Ureter (tissue), 1 donor: Measurements from ENCODE around the gene NUDT13. TPM values are rescaled to one million over a fixed set of nuclear protein-coding genes. Genes with fewer than 3 reads are reported as not detected.
"Not testable (repeated sequence)": the region's sequence is repeated elsewhere in the genome, so short reads cannot be mapped to it uniquely, and the experiment has no call there.

Source experiments
- DNase-seq: peaks from one replicate; pipeline ENCODE4 v3.0.0-alpha.2; 2020; ENCODE audit warnings: low spot score
- total RNA-seq: library from RNA; stranded (reverse); gene quantifications from one replicate; pipeline ENCODE4 v1.2.4, GENCODE V29; 2023
- donor health status: DM: yes; HTN: yes; CAD: no.

Gene NUDT13
- total RNA-seq, 1 donor from 2014 or later: 2.5 TPM

DNA sequence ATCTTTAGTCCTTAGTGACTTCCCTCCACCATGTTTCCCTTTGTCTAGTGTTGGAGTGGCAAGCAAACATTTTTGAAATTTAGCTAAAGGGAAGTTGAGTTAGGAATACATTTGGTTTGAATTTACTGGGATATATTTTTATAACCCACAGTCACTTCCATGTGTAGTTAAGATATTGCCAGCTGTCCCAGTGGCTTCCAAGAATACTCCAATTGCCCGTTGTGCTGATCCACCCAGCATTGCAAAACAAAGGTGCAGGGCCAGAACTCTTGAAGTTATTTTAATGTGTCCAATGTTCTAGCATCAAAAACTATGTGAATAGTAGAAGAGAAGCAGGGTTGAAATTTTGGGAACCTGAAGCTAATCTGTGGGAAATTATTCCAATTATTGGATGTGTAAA, 11.1 kb upstream of the NUDT13 start:
- DNase-seq: no peak

DNA sequence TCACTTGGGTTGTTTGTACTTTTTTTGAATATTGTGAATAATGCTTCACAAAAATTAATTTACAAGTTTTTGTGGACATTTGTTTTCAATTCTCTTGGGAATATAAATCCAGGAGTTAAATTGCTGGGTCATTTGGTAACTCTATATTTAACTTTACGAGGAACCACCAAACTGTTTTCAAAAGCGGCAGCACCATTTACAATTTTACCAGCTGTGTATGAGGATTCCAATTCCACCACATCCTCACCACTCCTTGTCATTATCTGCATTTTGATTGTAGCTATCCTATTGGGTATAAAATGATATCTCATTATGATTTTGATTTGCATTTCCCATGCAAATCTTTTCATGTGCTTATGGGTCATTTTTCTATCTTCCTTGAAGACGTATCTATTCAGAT, 4.0 kb upstream of the NUDT13 start:
- no peak for DNase-seq

DNA sequence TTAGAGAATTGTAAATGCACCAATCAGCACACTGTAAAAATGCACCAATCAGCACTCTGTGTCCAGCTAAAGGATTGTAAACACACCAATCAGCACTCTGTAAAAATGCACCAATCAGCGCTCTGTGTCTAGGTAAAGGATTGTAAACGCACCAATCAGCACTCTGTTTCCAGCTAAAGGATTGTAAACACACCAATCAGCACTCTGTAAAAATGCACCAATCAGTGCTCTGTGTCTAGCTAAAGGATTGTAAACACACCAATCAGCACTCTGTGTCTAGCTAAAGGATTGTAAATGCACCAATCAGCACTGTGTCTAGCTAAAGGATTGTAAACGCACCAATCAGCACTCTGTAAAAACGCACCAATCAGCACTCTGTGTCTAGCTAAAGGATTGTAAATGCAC, 1.0 kb upstream of the NUDT13 start:
- not testable (repeated sequence) for DNase-seq

DNA sequence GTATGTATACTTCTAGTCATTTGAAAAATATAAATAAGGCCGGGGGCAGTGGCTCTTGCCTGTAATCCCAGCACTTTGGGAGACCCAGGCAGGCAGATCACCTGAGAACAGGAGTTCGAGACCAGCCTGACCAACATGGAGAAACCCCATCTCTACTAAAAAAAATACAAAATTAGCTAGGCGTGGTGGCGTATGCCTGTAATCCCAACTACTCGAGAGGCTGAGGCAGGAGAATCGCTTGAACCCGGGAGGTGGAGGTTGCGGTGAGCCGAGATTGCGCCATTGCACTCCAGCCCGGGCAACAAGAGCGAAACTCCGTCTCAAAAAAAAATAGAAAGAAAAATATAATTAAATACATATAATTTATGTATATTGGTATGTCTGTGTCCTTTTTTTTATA, 1.8 kb downstream of the NUDT13 start:
- DNase-seq: not testable (repeated sequence)

DNA sequence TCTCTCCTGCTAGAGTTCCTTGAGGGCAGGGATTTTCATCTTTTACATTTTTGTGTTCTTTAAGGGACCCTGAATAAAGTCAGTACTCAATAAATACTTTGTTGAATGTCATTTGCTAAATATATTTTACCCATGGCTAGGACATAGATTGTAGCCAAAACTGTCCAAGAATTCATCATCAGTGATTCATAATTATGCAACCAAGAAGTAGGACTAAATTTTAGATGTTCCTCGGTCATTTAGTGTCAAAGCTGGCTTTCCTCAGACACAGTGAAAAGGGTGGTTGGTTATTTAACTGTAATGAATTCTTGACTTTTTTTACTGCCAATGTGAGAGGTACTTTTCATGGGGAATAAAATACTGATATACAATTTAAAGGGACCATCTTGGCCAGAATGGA, 3.3 kb downstream of the NUDT13 start:
- DNase-seq: no peak

DNA sequence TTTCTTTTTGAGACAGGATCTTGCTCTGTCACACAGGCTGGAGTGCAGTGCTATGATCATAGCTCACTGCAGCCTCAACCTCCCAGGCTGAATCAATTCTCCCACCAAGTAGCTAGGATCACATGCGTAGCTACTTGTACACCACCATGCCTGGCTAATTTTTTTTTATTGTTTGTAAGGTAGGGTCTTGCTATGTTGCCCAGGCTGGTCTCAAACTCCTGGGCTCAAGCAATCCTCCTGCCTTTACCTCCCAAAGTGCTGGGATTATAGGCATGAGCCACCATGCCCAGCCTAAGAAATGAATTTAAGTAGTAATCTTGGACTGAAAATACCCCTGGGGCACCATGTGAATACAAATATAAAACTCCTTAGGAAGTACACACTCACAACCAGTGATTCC, 5.8 kb downstream of the NUDT13 start:
- DNase-seq: no peak

DNA sequence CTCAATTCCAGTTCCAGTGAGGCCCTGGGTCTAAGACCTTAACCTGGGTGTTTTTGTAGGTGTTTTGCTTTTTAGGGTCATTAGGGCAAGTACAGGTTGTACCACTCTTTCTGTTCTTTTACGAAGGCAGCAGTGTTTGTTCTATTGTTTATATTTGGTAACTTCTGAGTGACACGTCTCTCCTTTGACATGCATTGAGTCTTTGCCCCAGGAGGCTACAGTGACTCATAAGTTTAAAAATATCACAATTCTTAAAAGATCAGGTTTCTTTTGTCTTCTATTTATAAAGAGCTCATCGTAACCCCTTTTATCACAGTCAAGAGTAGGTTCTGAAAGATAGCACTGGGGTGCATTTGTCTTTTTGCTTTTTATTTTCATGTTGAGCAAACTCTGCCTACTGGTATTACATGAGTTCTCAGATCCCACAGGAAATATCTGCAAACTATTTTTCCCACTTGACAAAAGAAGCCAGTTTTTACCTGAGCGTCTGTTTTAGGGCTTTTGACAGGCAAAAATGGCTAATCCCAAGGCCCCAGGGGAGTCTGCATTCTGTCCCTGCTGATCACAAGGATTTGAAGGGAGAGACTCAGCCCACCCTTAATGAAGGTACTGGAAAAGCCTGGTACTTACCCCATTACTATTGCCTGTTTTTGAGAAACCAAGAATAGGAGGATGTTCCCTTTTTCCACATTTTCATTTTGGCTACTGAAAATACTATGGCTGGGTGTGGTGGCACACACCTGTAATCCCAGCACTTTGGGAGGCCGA, 7.9 kb downstream of the NUDT13 start:
- no peak for DNase-seq

DNA sequence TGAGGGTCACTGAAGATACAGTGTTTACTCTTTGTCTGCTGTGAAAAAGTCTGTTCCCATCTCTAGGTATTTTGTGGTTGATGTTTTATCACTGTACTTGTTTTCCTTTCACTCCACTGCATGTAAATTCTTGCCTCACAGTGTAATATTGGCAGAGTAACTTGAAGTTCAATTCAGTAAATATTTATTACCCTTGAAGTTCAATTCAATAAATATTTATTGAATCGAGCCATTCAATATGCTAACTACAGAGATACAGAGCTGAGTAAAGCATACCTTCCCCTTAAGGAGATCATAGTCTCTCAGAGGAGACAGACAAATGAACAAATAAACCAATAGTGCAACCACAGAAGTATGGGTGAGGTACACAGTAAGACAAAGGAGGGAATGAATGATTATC, 9.2 kb downstream of the NUDT13 start:
- DNase-seq: no peak

DNA sequence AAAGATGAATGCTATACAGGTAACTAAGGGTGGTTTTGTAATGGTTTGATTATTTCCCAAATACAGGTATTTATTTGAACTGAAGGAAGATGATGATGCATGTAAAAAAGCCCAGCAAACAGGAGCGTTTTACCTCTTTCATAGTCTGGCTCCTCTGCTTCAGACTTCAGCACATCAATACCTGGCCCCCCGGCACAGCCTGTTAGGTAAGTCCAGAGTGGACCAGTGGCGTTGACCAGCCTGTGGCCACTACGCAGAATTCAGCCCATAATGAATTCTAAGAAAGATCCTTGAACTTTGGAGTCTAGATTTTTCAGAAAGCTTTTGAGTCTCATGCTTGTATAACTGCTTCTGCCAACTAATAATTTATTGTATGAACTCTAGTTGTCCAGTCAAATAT, 9.7 kb downstream of the NUDT13 start:
- DNase-seq: no peak

DNA sequence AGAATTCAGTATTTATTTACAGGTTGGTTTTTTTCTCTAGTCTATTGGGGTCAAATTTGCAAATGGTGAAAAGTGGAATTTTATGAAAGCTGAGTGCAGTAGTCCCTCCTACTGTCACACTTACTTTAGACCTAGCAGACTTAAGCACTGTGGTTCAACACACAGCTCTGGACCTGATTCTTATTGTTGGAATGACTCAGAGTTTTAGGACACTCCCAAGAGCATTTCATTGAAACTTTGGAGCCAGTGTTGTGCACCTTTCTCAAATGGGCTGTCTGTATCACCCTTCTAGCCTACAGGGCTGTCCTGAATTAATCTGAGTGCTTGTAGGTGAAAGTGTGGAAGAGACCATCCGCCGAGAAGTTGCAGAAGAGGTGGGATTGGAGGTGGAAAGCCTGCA, 16.1 kb downstream of the NUDT13 start:
- no peak for DNase-seq

DNA sequence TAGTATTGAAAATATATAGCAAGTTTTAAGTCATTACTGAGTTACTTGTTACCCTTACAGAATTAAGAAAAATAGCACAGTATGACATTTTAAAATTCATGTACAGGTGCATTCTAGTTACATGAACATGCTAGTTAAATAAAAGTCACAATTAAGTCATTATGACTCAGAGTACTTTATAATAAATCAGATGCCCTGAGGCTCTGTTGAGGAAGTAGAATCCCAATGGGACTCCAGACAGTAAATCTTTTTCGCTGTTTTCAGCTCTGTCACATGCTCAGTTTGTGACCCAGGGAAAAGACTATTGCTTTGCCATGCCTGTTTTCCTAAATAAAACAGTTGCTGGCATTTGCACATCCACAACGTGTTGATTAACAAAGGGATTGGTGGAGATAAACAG, 21.0 kb downstream of the NUDT13 start:
- DNase-seq: no peak

DNA sequence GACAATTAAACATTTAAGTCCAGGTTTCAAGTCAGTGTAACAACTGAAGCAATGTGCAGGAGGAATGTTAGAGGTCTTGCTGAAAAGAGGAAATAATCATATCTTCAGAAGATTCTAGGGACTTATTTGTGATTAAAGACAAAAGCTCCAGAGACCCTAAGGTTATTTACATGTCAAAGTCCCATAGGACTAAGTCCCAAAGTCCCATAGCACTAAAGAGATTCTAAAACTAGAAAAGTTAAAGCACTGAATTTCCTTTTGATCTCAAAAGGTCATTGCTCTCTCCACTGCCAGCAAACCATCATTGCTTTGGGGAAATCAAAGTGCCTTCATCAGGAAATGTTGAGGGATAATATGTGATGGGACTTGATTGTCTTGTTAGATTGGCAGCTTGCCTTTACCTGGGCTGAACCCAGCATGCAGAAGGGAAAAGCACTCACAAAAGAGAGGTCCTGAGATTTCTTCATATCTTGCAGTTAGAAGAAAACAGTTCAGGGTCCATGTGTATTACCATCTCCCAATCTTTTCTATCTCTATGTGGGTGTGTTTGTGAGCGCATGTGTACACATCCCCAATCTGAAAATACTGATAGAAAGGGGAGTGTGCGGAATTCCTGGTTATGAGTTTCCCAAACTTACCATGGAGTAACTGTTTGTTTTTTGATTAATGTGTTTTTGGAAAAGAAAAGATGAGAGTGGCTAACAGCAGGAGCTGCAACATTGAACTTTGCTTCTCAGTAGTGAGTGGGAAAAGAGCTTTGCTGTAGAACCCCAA, 21.8 kb downstream of the NUDT13 start:
- DNase-seq: no peak

DNA sequence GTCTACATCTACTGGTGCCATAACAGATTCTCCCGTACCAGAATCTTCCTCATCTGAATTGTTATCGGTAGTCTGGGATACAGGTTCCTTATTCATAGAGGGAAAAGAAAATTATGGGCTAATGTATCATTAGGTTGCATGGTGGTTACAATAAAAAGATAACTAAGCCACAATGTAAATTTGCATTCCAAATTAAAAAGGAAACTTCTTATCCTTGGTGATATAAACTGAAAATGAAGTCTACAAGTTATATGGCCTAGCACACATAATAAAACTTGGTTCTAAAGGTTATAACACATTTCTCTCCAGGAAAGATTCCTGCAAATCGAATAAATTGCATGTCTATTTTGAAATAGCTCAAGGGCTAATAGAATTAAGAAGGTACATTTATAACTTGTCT, 24.5 kb downstream of the NUDT13 start:
- no peak for DNase-seq

DNA sequence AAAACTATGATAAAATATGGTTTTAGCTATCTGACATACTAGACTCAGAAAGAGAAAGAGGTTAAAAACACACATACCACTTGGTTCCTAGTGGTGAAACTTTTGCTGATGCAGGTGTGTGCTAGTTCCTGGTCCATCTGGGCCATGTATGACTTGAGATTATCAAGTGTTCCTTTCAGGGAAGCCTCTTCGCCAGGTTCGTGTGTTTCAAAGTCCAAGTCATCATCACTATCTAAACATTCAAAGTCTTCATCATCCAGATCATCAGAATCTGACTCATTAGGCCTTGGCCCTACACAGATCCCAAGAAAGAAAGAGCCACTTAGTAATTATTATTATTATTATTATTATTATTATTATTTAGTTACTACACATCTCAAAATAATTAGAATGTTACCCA, 26.4 kb downstream of the NUDT13 start:
- DNase-seq: no peak

DNA sequence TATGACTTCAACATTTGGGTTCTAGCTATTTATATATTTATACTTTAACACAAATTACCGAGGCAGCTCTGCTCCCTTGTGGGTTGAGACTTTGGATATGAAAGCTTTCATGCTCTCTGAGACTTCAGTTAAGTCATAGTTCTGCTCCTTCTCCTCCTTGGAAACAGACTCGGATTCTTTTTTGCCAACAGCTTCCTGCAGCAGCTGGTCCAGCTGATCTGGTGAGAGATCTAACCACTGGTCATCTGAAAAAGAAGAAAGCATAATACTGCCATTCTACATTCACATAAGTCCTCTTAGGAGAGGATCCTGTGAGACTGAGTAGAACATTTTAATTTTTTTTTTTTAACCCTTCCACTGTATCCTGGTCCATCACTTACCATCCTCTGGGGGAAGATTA, 29.0 kb downstream of the NUDT13 start:
- DNase-seq: no peak

DNA sequence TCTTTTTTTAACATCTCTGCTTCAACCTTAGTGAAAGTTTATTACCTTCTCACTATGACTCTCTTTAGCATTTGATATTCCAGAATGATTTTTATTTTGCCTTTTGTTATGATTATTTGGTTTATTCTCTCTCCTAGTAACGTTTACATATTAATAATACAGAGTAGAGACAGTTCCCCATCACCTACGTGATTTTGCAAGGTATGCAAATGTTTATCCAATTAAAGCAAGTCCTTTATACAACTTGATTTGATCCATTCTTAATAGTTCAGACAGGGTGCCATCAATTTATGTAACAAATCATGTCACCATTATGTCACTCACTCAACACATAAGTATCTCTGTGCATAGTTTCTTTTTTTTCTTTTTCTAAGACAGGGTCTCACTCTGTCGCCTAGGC, 31.3 kb downstream of the NUDT13 start:
- DNase-seq: no peak

DNA sequence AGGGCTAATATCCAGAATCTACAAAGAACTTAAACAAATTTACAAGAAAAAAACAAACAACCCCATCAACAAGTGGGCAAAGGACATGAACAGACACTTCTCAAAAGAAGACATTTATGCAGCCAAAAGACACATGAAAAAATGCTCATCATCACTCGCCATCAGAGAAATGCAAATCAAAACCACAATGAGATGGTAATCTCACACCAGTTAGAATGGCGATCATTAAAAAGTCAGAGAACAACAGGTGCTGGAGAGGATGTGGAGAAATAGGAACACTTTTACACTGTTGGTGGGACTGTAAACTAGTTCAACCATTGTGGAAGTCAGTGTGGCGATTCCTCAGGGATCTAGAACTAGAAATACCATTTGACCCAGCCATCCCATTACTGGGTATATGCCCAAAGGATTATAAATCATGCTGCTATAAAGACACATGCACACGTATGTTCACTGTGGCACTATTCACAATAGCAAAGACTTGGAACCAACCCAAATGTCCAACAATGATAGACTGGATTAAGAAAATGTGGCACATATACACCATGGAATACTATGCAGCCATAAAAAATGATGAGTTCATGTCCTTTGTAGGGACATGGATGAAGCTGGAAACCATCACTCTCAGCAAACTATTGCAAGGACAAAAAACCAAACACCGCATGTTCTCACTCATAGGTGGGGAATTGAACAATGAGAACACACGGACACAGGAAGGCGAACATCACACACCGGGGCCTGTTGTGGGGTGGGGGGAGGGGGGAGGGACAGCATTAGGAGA, 40.6 kb downstream of the NUDT13 start:
- not testable (repeated sequence) for DNase-seq

DNA sequence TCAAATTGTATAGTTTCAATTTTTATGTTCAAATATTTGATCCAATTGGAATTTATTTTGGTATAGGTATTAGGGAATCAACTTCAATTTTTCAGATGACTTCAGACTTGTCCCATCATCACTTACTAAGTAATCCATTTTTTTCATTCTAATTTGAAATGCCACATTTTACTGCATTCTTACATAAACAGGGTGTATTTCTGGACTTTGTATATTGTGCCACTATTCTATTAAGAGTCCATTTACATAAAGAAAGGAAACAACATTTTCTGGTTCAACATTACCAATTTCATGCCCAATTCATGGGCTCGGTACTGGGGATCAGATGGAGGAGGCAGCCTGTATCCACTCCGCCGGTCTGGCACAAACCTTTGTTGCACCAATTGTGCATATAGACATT, 41.8 kb downstream of the NUDT13 start:
- DNase-seq: no peak

DNA sequence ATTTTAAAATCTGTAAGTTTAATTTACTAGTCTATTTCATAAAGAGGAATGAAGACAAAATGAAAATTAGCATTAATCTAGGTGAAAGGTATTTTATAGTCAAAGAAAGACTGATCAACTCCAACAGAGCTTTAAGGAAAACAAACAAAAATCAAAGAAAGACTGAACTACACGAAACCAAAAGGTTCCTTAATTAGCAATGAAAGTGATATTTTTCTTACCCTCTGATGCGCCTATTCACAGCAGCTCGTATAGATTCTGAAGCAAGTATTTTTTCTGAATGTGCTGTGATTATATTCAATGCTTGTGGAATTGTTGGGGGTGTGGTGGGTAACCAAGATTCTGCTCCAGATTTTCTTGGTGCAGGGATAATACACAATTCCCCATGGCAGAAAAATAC, 45.8 kb downstream of the NUDT13 start:
- DNase-seq: no peak

DNA sequence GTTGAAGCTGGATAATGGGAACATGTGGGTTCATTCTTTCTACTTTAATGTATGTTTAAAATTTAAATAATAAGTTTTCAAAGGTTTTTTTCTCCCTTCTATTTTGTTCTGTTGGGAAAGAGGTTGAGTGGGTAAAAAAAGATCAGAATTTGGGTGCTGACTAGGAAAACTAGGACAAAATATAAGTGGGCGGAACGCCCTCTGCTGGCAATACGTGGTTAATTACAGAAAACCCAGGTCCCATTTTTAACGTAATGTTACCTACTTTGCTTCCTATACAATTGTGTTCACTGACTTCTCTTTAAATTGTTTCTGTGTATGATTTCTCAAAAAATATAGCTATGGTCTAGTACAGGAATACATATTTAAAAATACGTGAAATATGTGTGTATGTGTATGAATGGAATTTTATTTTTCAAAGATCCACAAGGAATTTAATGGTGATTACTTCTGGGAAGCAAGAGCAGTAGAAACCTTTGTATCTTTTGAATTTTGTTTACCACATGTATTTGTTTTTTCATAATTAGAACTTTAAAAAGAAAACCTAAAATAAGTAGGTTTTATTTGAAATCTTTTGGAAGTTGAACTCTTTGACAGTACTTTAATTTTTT, 48.9 kb downstream of the NUDT13 start:
- peak; percentile 52 for DNase-seq

DNA sequence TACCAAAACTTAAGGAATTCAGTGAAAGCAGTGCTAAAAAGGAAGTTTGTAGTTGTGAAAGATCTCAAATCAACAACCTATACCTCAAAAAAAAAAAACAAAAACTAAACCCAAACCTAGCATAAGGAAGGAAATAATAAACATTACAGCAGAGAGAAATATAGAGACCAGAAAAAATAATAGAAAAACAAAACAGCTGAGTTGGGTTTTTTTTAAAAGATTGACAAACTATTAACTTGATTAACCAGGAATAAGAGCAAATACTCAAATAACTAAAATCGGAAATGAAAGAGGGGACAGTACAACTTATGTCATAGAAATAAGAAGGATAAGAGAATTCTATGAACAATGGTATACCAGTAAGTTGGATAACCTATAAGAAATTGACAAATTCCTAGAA, 50.8 kb downstream of the NUDT13 start:
- no peak for DNase-seq

DNA sequence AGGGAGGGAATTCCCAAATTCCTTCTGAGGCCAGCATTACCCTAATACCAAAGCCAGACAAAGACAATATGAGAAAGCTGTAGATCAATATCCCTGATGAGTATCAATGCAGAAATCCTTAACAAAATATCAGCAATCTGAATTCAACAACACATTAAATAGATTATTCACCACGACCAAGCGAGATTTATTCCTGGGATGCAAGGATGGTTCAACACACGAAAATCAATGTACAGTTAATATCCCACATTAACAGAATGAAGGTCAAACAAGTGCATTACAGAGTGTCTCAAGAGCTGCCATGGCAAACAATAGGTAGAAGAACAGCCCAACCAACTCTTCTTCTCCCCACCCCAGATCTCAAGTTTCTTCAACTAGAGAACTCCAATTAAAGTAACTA, 51.4 kb downstream of the NUDT13 start:
- DNase-seq: no peak
